ENCODE results near the gene FGF18. TPM values are rescaled to one million over a fixed set of nuclear protein-coding genes. Genes with fewer than 3 reads are reported as not detected.
A peak's percentile ranks its signal among the peaks of the same experiment; 100 is the strongest.

The FGF18 gene
- total and polyA plus RNA-seq, 3 experiments from 2014 or later, result 0.18 to 0.22 TPM; not detected in 1

- ChIA-PET CTCF (no interaction called here), POLR2A (no interaction called here)
- no peak overlapping the region for H3K27ac ChIP-seq (ENCODE audit: low read depth, low read length)
- H3K9me3 ChIP-seq (ENCODE audit: low read length), result no peaks in the 10 kb centered on the region
- Mint-ChIP-seq H3K36me3 (no peaks in the 10 kb centered on the region), H3K4me1 (no peaks in the 10 kb centered on the region), H3K27me3 (peaks cover 0 to 5% of the 10 kb centered on the region in 2 donors), H3K9me3 (no peaks in the 10 kb centered on the region), H3K27ac (peak overlapping the region in 1 of 8 donors; percentile 43), H3K4me3 (no peak overlapping the region)
- no peak overlapping the region for H3K4me3 ChIP-seq (ENCODE audit: low read length)
- H3K36me3 ChIP-seq (ENCODE audit: insufficient read depth, low read length), result no peaks in the 10 kb centered on the region
- no peaks in the 10 kb centered on the region for H3K27me3 ChIP-seq (ENCODE audit: insufficient read depth, low read length, poor library complexity, severe bottlenecking)
- DNase-seq, result no peak
- no peaks in the 10 kb centered on the region for H3K4me1 ChIP-seq (ENCODE audit: insufficient read depth, low read length)
These were observed 21.9 kb downstream of the FGF18 start for GRCh38 chr5:171441246-171441791.

GRCh38 chr5:171442287-171443042 is 23.0 kb downstream of the FGF18 start:
- Histone ChIP-seq H3K9me3 (ENCODE audit: low read length) (no peaks in the 10 kb centered on the region), H3K36me3 (ENCODE audit: insufficient read depth, low read length) (no peaks in the 10 kb centered on the region), H3K27me3 (ENCODE audit: insufficient read depth, low read length, poor library complexity, severe bottlenecking) (no peaks in the 10 kb centered on the region), H3K27ac (ENCODE audit: low read depth, low read length) (no peak overlapping the region), H3K4me3 (ENCODE audit: low read length) (no peak overlapping the region), H3K4me1 (ENCODE audit: insufficient read depth, low read length) (no peaks in the 10 kb centered on the region)
- peaks cover 4 to 5% of the 10 kb centered on the region in 2 donors for H3K27me3 Mint-ChIP-seq
- no peak overlapping the region for H3K4me3 Mint-ChIP-seq
- H3K4me1 Mint-ChIP-seq, result no peaks in the 10 kb centered on the region
- H3K9me3 Mint-ChIP-seq, result no peaks in the 10 kb centered on the region
- POLR2A ChIA-PET, result no interaction called here
- H3K36me3 Mint-ChIP-seq, result no peaks in the 10 kb centered on the region
- CTCF ChIA-PET, result no interaction called here
- no peak for DNase-seq
- H3K27ac Mint-ChIP-seq, result no peak overlapping the region

GRCh38 chr5:171444582-171444981 is 25.1 kb downstream of the FGF18 start:
- Mint-ChIP-seq H3K9me3 (no peaks in the 10 kb centered on the region), H3K4me3 (no peak overlapping the region), H3K27me3 (peaks cover 11 to 15% of the 10 kb centered on the region in 2 donors), H3K4me1 (no peaks in the 10 kb centered on the region), H3K27ac (no peak overlapping the region), H3K36me3 (no peaks in the 10 kb centered on the region)
- no peak overlapping the region for H3K27ac ChIP-seq (ENCODE audit: low read depth, low read length)
- H3K4me3 ChIP-seq (ENCODE audit: low read length), result no peak overlapping the region
- ChIA-PET POLR2A (no interaction called here), CTCF (interaction anchor here (0.6 to 0.8 kb wide), 2 partner anchors 9 to 40 kb away, joined by 3 read pairs; no protein-coding TSS in a partner anchor)
- H3K27me3 ChIP-seq (ENCODE audit: insufficient read depth, low read length, poor library complexity, severe bottlenecking), result no peaks in the 10 kb centered on the region
- H3K9me3 ChIP-seq (ENCODE audit: low read length), result no peaks in the 10 kb centered on the region
- H3K36me3 ChIP-seq (ENCODE audit: insufficient read depth, low read length), result no peaks in the 10 kb centered on the region
- H3K4me1 ChIP-seq (ENCODE audit: insufficient read depth, low read length), result no peaks in the 10 kb centered on the region
- DNase-seq, result no peak

- no peak overlapping the region for H3K4me3 Mint-ChIP-seq
- CTCF ChIA-PET, result no interaction called here
- no peak for DNase-seq
- H3K4me1 Mint-ChIP-seq, result no peaks in the 10 kb centered on the region
- no peaks in the 10 kb centered on the region for H3K9me3 ChIP-seq (ENCODE audit: low read length)
- no peak overlapping the region for H3K4me3 ChIP-seq (ENCODE audit: low read length)
- H3K36me3 Mint-ChIP-seq, result no peaks in the 10 kb centered on the region
- no peaks in the 10 kb centered on the region for H3K27me3 ChIP-seq (ENCODE audit: insufficient read depth, low read length, poor library complexity, severe bottlenecking)
- H3K27me3 Mint-ChIP-seq, result peaks cover 16 to 23% of the 10 kb centered on the region in 2 donors
- H3K9me3 Mint-ChIP-seq, result no peaks in the 10 kb centered on the region
- H3K27ac ChIP-seq (ENCODE audit: low read depth, low read length), result no peak overlapping the region
- no peaks in the 10 kb centered on the region for H3K4me1 ChIP-seq (ENCODE audit: insufficient read depth, low read length)
- POLR2A ChIA-PET, result no interaction called here
- H3K27ac Mint-ChIP-seq, result no peak overlapping the region
- H3K36me3 ChIP-seq (ENCODE audit: insufficient read depth, low read length), result no peaks in the 10 kb centered on the region
These were observed 26.4 kb downstream of the FGF18 start for GRCh38 chr5:171445644-171446516.

DNA sequence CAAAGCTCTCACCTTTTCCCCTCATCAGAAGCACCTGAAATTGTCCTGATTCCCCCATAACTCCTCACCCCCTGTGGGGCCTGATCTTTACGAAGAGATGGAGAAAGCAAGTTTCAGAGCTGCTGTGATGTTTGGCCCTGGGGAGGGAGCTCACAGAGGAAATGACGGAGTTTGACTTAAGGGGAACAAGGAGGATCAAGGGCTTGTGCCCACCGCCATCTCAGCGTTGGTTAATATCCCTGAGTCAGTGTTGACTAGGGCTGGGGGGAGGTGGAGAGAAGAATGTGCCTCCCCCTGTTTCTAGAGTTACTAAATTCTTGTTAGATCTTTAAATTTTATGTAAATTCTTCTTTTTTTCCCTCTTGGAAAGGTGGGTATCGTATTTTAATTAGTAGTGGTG is 27.8 kb downstream of the FGF18 start:
- Mint-ChIP-seq H3K4me3 (no peak overlapping the region), H3K36me3 (no peaks in the 10 kb centered on the region), H3K27me3 (peaks cover 25 to 34% of the 10 kb centered on the region in 2 donors), H3K9me3 (peaks cover 0 to 2% (median 0%) of the 10 kb centered on the region in 5 donors), H3K4me1 (peaks cover 0 to 7% (median 2%) of the 10 kb centered on the region in 3 donors), H3K27ac (no peak overlapping the region)
- CTCF ChIA-PET, result no interaction called here
- DNase-seq, result no peak
- POLR2A ChIA-PET, result no interaction called here
- Histone ChIP-seq H3K27me3 (ENCODE audit: insufficient read depth, low read length, poor library complexity, severe bottlenecking) (no peaks in the 10 kb centered on the region), H3K4me3 (ENCODE audit: low read length) (no peak overlapping the region), H3K4me1 (ENCODE audit: insufficient read depth, low read length) (no peaks in the 10 kb centered on the region), H3K27ac (ENCODE audit: low read depth, low read length) (no peak overlapping the region), H3K9me3 (ENCODE audit: low read length) (no peaks in the 10 kb centered on the region), H3K36me3 (ENCODE audit: insufficient read depth, low read length) (no peaks in the 10 kb centered on the region)

DNA sequence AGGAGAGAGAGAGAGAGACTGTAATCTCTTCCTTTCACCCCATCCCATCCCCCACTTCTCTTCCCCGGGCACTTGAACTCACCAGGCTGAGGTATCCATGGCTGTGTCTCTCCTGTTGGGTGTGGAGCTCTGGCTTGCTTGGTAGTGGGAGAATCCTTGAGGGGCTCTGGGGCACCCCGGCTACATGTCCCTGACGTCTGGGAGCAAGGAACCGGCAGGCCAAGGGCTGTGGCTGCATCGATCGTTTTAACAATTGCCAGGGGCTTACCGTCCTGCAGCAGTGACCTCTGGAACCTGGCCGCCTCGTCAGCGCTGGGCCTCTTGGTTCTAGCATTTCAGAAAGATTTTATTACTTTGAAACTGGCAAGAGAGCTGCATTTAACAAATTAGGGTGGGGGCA is 30.0 kb downstream of the FGF18 start:
- Histone ChIP-seq H3K4me1 (ENCODE audit: insufficient read depth, low read length) (no peaks in the 10 kb centered on the region), H3K9me3 (ENCODE audit: low read length) (no peaks in the 10 kb centered on the region), H3K27ac (ENCODE audit: low read depth, low read length) (no peak overlapping the region), H3K27me3 (ENCODE audit: insufficient read depth, low read length, poor library complexity, severe bottlenecking) (no peaks in the 10 kb centered on the region), H3K36me3 (ENCODE audit: insufficient read depth, low read length) (no peaks in the 10 kb centered on the region), H3K4me3 (ENCODE audit: low read length) (no peak overlapping the region)
- CTCF ChIA-PET, result no interaction called here
- Mint-ChIP-seq H3K4me1 (peaks cover 0 to 7% (median 5%) of the 10 kb centered on the region in 3 donors), H3K4me3 (no peak overlapping the region), H3K27ac (no peak overlapping the region), H3K27me3 (peaks cover 38 to 56% of the 10 kb centered on the region in 2 donors), H3K36me3 (no peaks in the 10 kb centered on the region), H3K9me3 (peaks cover 0 to 2% (median 0%) of the 10 kb centered on the region in 5 donors)
- no peak for DNase-seq
- POLR2A ChIA-PET, result no interaction called here

DNA sequence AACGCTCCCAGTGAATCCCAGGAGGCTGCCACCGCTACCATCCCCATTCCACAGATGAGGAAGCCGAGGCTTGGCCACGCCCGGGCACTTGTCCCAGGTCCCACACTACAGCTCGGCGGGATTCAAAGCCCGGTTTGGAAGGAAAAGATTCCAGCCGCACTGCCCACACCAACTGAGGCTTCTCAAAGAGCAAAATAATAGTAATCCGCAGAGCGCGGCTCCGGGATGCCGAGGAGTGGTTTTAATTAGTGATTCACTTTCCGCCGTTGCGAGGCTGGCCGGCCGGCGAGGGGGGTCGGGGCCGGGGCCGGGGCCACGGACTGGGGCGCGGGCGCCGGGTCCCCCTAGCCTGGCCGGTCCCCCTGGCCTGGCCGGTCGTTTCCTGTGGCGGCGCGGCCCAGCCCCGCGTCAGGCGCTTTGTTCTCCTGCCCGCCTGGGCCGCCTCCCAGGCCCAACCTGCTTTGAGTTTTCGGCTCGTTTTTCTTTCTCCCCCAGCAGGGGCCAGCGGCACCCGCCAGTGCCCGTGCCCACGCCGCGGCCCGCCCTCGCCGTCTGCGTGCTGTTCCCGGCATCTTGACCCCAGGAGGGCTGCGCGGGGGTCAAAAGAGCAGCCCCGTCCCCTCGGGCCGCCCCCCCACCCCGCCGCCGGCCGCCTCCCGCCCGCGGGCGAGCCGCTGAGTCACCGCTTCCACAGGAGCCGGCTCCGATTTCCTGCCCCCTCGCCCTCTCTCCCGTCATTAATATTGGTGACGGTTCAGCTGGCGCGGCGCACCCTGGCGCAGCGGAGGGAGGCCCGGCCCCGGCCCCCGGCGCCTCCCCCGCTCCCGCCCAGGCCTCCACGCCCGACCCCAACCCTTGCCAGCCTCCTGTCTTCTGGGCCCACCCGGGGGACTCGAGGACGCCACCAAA is 31.2 kb downstream of the FGF18 start:
- H3K27me3 Mint-ChIP-seq, result peaks cover 35 to 62% of the 10 kb centered on the region in 2 donors
- H3K36me3 Mint-ChIP-seq, result no peaks in the 10 kb centered on the region
- Histone ChIP-seq H3K36me3 (ENCODE audit: insufficient read depth, low read length) (no peaks in the 10 kb centered on the region), H3K4me1 (ENCODE audit: insufficient read depth, low read length) (no peaks in the 10 kb centered on the region), H3K4me3 (ENCODE audit: low read length) (no peak overlapping the region), H3K27me3 (ENCODE audit: insufficient read depth, low read length, poor library complexity, severe bottlenecking) (no peaks in the 10 kb centered on the region), H3K9me3 (ENCODE audit: low read length) (no peaks in the 10 kb centered on the region), H3K27ac (ENCODE audit: low read depth, low read length) (no peak overlapping the region)
- POLR2A ChIA-PET, result no interaction called here
- H3K27ac Mint-ChIP-seq, result no peak overlapping the region
- peaks cover 0 to 2% (median 0%) of the 10 kb centered on the region in 5 donors for H3K9me3 Mint-ChIP-seq
- CTCF ChIA-PET, result no interaction called here
- H3K4me3 Mint-ChIP-seq, result peak overlapping the region in 3 of 7 donors; percentile 59 to 66 (median 63)
- no peak for DNase-seq
- peaks cover 0 to 7% (median 5%) of the 10 kb centered on the region in 3 donors for H3K4me1 Mint-ChIP-seq

Data from CD8-positive, alpha-beta memory T cell (primary cell).